ENCODE data around the gene HMCN2. TPM values are rescaled to one million over a fixed set of nuclear protein-coding genes. Genes with fewer than 3 reads are reported as not detected.

Gene HMCN2
- total and polyA plus RNA-seq, 2 donors (not counting 1 experiment from before 2014, with no cell fraction given) = 0.01 TPM; not detected in 1

DNA sequence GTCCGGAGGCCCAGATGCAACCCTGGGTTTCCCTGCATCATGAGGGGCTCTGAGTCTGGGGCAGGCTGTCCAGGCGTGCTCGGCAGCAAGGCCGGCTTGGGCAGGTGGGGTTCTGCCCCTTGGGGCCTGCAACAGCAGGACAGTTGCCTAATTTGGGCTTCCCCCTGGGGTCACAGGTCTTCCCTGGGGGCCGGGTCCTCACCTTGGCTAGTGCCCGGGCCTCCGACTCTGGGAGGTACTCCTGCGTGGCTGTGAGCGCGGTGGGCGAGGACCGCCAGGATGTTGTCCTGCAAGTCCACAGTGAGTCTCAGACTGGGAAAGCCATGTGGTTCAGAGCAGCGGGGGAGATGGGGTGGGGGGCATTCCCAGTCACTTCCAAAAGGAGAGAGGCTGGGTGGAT, 97.1 kb downstream of the HMCN2 start:
- CTCF ChIA-PET = no interaction called here
- Mint-ChIP-seq H3K4me1 (peaks cover 13% of the 10 kb centered on the region), H3K9me3 (ENCODE audit: insufficient read depth) (no peaks in the 10 kb centered on the region), H3K27me3 (peaks cover 10% of the 10 kb centered on the region), H3K27ac (no peak overlapping the region), H3K4me3 (no peak overlapping the region)
- ATAC-seq (ENCODE audit: low read depth) (no peak), DNase-seq (no peak)
- H3K27ac ChIP-seq (ENCODE audit: low read length in 2 of 2) = no peak overlapping the region
- no peak overlapping the region for H3K4me2 ChIP-seq (replicated peaks; ENCODE audit: low read depth, low read length, poor library complexity, severe bottlenecking)
- no peak overlapping the region for H2AFZ ChIP-seq (ENCODE audit: insufficient read depth, low read depth, low read length, poor library complexity, severe bottlenecking)
- no peaks in the 10 kb centered on the region for H4K20me1 ChIP-seq (ENCODE audit: control insufficient read depth, insufficient read depth, low read length, poor library complexity, severe bottlenecking)
- H3K9ac ChIP-seq (ENCODE audit: low read length) = no peak overlapping the region
- no peaks in the 10 kb centered on the region for H3K79me2 ChIP-seq (ENCODE audit: control insufficient read depth, insufficient read depth, low read length)
- H3K4me3 ChIP-seq (ENCODE audit: control extremely low read depth in 1 of 5, extremely low read depth in 1 of 5, insufficient read depth in 1 of 5, low read depth in 2 of 5, low read length in 4 of 5) = no peak overlapping the region
- H3K36me3 ChIP-seq (replicated peaks in 1 of 2; ENCODE audit: control extremely low read depth in 1 of 2, control insufficient read depth in 1 of 2, extremely low read depth in 1 of 2, insufficient read depth in 2 of 2, low read length in 1 of 2) = no peaks in the 10 kb centered on the region
- H3K27me3 ChIP-seq (replicated peaks in 1 of 4; ENCODE audit: control extremely low read depth in 1 of 4, control insufficient read depth in 3 of 4, insufficient read depth in 4 of 4, low read length in 3 of 4) = peaks cover 0 to 9% (median 0%) of the 10 kb centered on the region in 4 experiments
- POLR2A ChIA-PET = no interaction called here
- H3K4me1 ChIP-seq (ENCODE audit: control insufficient read depth in 2 of 2, insufficient read depth in 2 of 2, low read length in 2 of 2) = peaks cover 0 to 10% of the 10 kb centered on the region in 2 donors
- peaks cover 0 to 15% (median 0%) of the 10 kb centered on the region in 3 donors for H3K9me3 ChIP-seq (ENCODE audit: control extremely low read depth in 1 of 3, control insufficient read depth in 2 of 3, insufficient read depth in 1 of 3, low read length in 2 of 3)
- TF ChIP-seq EZH2 (IDR thresholded peaks at IDR 0.05; ENCODE audit: borderline replicate concordance, insufficient read depth, low read depth, low read length, poor library complexity, severe bottlenecking) = no peak
- TF ChIP-seq, protein P1, sequence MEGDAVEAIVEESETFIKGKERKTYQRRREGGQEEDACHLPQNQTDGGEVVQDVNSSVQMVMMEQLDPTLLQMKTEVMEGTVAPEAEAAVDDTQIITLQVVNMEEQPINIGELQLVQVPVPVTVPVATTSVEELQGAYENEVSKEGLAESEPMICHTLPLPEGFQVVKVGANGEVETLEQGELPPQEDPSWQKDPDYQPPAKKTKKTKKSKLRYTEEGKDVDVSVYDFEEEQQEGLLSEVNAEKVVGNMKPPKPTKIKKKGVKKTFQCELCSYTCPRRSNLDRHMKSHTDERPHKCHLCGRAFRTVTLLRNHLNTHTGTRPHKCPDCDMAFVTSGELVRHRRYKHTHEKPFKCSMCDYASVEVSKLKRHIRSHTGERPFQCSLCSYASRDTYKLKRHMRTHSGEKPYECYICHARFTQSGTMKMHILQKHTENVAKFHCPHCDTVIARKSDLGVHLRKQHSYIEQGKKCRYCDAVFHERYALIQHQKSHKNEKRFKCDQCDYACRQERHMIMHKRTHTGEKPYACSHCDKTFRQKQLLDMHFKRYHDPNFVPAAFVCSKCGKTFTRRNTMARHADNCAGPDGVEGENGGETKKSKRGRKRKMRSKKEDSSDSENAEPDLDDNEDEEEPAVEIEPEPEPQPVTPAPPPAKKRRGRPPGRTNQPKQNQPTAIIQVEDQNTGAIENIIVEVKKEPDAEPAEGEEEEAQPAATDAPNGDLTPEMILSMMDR (IDR thresholded peaks at IDR 0.05) = no peak
- intact Hi-C loops (cut with micrococcal nuclease) = no loop called here
- 88% methylated on average over 13 of the region's 13 CpGs for WGBS (ENCODE audit: insufficient coverage)

DNA sequence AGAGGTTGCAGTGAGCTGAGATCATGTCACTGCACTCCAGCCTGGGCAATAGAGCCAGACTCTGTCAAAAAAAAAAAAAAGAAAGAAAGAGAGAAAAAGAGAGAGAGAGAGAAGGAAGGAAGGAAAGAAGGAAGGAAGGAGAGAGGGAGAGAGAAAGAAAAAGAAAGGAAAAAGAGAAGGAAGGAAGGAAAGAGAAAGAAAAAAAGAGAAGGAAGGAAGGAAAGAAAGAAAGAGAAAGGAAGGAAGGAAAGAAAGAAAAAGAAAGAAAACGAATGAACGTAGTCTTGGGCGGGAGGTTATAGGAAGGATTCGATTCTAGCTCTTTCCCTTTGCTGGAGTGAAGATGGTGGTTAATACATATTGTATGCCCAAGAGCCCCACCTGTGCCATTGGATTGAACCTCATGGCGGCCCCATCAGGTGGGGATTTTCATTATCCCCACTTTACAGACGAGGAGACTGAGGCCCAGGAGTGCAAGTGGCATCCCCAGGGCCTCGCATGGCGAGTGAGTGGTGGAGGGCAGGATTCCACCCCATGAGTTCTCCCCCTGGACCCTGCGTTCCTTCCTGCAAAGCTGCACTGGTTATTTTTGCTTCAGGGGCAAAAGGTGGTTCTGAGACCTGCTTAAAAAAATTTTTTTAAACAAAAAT, 98.3 kb downstream of the HMCN2 start:
- no peaks in the 10 kb centered on the region for H4K20me1 ChIP-seq (ENCODE audit: control insufficient read depth, insufficient read depth, low read length, poor library complexity, severe bottlenecking)
- no peaks in the 10 kb centered on the region for H3K79me2 ChIP-seq (ENCODE audit: control insufficient read depth, insufficient read depth, low read length)
- no peak overlapping the region for H3K4me3 ChIP-seq (ENCODE audit: control extremely low read depth in 1 of 5, extremely low read depth in 1 of 5, insufficient read depth in 1 of 5, low read depth in 2 of 5, low read length in 4 of 5)
- no peak overlapping the region for H3K27ac ChIP-seq (ENCODE audit: low read length in 2 of 2)
- Mint-ChIP-seq H3K9me3 (ENCODE audit: insufficient read depth) (no peaks in the 10 kb centered on the region), H3K4me1 (peaks cover 9% of the 10 kb centered on the region), H3K27ac (no peak overlapping the region), H3K27me3 (peaks cover 10% of the 10 kb centered on the region), H3K4me3 (no peak overlapping the region)
- intact Hi-C loops (cut with micrococcal nuclease) = no loop called here
- DNase-seq (no peak), ATAC-seq (ENCODE audit: low read depth) (no peak)
- TF ChIP-seq EZH2 (IDR thresholded peaks at IDR 0.05; ENCODE audit: borderline replicate concordance, insufficient read depth, low read depth, low read length, poor library complexity, severe bottlenecking) = no peak
- TF ChIP-seq, protein P1 (IDR thresholded peaks at IDR 0.05) = no peak
- H3K4me2 ChIP-seq (replicated peaks; ENCODE audit: low read depth, low read length, poor library complexity, severe bottlenecking) = no peak overlapping the region
- ChIA-PET POLR2A (no interaction called here), CTCF (no interaction called here)
- H2AFZ ChIP-seq (ENCODE audit: insufficient read depth, low read depth, low read length, poor library complexity, severe bottlenecking) = no peak overlapping the region
- 87% methylated on average over 7 of the region's 9 CpGs for WGBS (ENCODE audit: insufficient coverage)
- peaks cover 0 to 18% (median 0%) of the 10 kb centered on the region in 3 donors for H3K9me3 ChIP-seq (ENCODE audit: control extremely low read depth in 1 of 3, control insufficient read depth in 2 of 3, insufficient read depth in 1 of 3, low read length in 2 of 3)
- peaks cover 0 to 4% of the 10 kb centered on the region in 2 donors for H3K4me1 ChIP-seq (ENCODE audit: control insufficient read depth in 2 of 2, insufficient read depth in 2 of 2, low read length in 2 of 2)
- H3K27me3 ChIP-seq (replicated peaks in 1 of 4; ENCODE audit: control extremely low read depth in 1 of 4, control insufficient read depth in 3 of 4, insufficient read depth in 4 of 4, low read length in 3 of 4) = peaks cover 0 to 9% (median 0%) of the 10 kb centered on the region in 4 experiments
- no peaks in the 10 kb centered on the region for H3K36me3 ChIP-seq (replicated peaks in 1 of 2; ENCODE audit: control extremely low read depth in 1 of 2, control insufficient read depth in 1 of 2, extremely low read depth in 1 of 2, insufficient read depth in 2 of 2, low read length in 1 of 2)
- H3K9ac ChIP-seq (ENCODE audit: low read length) = no peak overlapping the region
